Measurements from ENCODE around the gene CNIH3.
"Not testable (repeated sequence)": the region's sequence is repeated elsewhere in the genome, so short reads cannot be mapped to it uniquely, and the experiment has no call there.

Gene CNIH3

DNA sequence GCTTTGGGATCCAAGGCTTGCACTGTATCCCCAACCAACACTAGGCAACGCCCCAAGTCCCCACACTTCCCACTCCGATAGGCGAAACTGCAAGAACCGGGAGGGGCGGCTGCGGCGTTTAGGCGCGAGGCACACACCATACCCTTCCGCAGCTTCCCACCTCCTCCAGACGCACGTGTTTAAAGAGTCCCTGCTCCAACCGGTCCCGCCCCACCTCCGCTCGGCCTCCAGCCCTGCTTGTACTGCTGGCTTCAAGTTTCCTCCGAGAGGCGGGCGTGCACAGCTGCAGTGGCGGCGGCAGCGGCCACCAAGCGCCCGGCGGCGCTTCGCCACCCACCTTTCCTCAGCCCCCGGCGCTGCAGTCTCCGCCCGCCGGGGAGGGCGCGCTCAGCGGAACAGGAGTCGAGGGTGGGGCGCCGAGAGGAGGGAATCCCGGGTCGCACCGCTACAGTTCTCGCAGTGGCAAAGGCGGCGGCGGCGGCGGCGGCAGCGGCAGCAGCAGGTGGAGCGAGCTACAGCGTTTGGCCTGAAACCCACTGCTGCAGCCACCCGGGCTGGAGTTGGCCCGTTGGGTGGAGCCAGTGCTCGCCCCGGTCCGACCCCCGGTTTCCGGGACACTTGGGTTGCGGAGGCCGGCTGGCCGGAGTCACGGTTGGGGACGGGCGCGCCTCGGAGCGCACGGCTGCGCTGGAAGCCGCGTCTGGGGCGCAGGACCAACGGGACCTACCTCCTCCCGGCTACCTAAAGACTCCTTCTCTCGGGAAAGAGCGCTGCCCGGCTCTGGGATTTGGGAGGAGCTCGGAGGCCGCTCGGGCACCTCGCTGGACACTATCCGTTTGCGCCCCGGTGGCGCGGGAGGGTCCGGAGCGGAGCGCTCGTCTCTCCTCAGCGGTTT is at the start of gene CNIH3:
Gene CNIH3, plus strand, starts transcription at position 457 of the 895 bp plus-strand sequence. CDS start 858 bp downstream, outside the sequence.
- no peak for DNase-seq (ENCODE audit: low read depth in 2 of 3, low spot score in 1 of 3)

DNA sequence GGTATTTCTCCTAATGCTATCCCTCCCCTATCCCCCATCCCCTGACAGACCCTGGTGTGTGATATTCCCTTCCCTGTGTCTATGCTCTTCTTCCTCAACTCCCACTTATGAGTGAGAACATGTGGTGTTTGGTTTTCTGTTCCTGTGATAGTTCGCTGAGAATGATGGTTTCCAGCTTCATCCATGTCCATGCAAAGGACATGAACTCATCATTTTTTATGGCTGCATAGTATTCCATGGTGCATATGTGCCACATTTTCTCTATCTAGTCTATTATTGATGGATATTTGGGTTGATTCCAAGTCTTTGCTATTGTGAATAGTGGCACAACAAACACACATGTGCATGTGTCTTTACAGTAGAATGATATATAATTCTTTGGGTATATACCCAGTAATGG is 49.6 kb upstream of the CNIH3 start:
- not testable (repeated sequence) for DNase-seq (ENCODE audit: low read depth in 2 of 3, low spot score in 1 of 3)

DNA sequence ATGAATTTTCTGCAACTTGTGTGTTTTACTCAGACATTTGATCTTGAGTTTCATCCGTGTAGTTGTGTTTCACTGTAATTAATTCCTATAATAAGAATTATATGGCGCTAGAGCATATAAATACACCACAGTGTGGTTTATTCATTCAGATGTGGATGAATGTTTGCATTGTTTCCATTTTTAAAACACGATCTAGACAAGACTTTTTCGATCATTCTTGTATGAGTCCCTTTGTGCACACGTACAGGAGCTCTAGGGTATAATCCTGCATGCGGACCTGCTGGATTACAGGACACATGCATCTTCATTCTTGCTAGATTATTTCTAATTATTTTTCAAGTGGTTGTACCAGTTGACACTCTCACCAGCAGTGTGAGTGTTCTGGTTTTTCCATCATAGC is 46.8 kb upstream of the CNIH3 start:
- no peak for DNase-seq (ENCODE audit: low read depth in 2 of 3, low spot score in 1 of 3)

DNA sequence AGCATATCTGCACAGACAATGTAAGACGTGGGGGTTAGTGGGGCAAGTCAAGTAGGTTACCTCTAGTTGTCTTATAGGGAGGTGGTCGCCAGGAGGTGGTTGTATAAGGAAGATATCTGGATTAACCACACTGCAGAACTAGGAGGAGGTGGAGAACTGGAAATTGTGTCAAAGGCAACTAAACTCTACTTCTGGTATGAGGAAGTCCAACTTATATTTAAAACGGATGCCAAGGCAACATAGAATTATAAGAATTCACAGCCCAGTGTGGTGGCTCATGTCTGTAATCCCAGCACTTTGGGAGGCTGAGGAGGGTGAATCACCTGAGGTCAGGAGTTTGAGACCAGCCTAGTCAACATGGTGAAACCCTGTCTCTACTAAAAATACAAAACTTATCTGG is 44.1 kb upstream of the CNIH3 start:
- not testable (repeated sequence) for DNase-seq (ENCODE audit: low read depth in 2 of 3, low spot score in 1 of 3)

DNA sequence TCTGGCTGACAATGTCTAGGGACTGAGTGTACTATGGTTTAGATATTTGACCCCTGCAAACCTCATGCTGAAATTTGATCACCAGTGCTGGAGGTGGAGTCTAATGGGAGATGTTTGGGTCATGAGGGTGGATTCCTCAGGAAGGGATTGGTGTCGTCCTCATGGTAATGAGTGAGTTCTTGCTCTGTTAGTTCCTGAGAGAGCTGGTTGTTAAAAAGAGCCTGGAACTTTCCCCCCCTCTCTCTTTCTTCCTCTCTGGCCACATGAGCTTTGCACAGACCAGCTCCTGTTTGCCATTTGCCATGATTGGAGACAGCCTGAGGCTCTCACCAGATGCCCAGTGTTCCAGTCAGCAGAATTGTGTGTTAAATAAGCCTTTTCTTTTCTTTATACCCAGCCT is 36.6 kb upstream of the CNIH3 start:
- DNase-seq (ENCODE audit: low read depth in 2 of 3, low spot score in 1 of 3): no peak

DNA sequence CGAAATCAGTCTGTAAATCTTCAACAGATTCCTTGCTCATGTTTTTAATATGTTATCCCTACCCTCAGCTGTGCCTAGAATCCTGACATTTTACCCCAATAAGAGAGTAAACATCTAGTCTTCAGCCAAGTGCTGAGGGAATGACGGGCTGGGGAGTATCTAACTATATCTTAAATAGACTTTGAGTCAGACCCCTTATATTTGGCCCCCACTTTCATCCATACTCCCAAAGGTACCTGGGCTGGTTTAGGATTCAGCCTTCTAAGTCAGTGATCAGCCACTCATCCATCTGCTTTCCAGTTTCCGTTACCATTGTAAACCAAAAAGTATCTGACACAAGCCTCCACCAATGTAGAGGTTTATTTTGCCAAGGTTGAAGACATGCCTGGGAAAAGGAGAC is 36.1 kb upstream of the CNIH3 start:
- DNase-seq (ENCODE audit: low read depth in 2 of 3, low spot score in 1 of 3): no peak

DNA sequence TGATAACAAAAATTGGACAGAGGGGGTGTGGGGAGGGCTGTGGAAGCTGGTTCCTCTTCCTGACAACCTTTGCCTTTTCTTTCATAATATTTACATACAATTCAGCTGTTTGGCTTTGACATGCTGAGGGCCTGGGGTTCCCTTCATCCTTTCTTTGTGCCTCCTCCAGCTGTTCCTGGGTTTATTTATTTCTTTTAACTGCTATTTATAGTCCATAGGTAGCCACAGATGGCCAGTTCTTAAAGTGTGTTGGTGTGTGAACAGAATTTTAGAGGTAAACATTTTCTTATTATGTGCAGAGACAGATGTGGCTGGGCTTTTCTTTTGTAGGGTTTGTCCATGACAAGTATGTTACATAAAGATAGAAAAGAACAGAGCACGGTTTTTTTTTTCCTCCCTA is 34.1 kb upstream of the CNIH3 start:
- DNase-seq (ENCODE audit: low read depth in 2 of 3, low spot score in 1 of 3): no peak

DNA sequence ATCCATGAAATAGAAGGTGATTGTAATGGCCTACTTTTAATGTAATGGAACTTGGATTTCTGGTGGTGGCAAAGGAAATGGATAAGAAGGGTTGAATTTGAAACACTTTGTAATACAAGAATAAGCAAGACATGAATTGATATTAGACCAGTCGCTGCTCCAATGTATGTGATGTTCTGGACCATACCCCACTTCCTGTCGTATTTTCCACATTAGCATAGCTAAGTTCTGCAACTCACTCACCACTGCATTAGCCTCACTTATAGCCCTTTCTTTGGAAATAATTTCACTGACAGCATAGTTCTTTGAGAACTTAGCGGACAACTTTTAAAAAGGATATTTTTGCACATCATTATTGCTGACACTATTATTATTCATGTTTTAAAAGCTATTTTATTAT is 32.3 kb upstream of the CNIH3 start:
- no peak for DNase-seq (ENCODE audit: low read depth in 2 of 3, low spot score in 1 of 3)

DNA sequence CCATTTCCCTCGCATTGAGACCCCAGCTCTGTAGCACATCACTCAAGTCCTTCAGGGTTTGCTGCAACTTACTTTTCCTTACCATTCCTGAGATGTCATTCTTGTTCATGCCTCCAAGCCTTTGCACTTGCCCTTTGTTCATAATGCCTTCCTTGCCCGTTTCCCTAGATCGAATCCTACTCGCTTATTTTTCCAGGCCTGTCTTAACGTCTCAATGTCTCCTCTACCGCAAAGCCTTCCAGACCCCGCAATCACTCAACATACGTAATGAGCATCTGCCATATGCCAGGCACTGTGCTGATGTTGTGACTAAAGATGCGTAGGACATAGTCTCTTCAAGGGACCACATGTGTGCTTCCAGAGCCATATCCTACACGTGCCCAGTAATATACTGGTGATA is 31.1 kb upstream of the CNIH3 start:
- no peak for DNase-seq (ENCODE audit: low read depth in 2 of 3, low spot score in 1 of 3)

DNA sequence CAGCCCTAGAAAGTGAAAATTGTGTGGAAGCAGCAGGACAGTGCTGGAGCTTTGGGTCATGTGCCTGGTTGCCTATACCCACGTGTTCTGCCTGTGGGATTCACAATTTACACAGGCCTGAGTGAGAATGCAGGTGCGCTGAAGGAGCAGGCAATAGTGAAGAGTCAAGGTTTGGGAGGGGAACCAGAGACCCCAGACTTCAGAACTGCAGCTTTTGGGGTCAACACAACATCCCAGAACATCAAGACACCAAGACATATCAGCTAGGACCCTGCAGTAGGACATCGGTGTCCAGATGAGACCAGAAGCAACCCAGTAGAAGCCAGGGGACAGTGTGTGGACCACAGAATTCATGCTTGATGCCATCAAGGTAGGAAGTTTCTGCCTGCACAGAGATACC is 29.1 kb upstream of the CNIH3 start:
- no peak for DNase-seq (ENCODE audit: low read depth in 2 of 3, low spot score in 1 of 3)

DNA sequence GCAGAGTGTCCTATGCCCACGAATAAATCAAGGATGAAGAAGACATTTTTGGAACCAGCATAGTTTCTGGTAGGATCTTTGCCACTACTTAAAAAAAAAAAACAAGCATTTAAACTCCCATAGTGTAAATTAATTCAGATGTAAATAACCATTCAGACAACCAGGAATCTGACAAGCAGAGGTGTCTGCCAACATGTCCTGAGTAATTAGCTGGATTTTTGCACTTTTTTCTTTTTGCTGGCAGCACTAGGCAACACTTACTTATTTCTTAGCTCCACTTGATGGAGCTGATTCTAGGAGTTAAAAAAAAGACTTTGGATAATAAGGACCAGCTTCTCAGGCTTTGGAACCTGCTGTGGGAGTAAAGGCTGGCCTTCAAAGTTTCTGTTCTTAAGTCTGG is 27.6 kb upstream of the CNIH3 start:
- no peak for DNase-seq (ENCODE audit: low read depth in 2 of 3, low spot score in 1 of 3)

DNA sequence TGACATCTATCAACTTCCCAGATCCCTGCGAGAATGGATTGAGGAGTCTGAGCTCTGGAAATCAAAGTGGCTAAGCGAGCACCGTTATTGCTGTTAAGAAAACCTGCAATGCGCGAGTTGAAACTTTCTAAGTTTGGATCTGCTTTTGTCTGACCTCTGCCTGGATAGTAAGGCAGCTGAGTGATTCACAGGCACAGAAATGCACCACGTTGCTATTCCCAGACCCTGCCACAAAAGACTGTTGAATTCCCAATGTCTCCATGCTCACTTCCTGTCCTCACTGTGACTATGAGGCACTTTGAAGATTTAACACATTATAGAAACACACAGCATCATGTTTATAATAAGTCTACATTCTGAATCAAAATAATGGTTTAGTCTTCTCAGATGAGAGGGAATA is 27.1 kb upstream of the CNIH3 start:
- DNase-seq (ENCODE audit: low read depth in 2 of 3, low spot score in 1 of 3): no peak

DNA sequence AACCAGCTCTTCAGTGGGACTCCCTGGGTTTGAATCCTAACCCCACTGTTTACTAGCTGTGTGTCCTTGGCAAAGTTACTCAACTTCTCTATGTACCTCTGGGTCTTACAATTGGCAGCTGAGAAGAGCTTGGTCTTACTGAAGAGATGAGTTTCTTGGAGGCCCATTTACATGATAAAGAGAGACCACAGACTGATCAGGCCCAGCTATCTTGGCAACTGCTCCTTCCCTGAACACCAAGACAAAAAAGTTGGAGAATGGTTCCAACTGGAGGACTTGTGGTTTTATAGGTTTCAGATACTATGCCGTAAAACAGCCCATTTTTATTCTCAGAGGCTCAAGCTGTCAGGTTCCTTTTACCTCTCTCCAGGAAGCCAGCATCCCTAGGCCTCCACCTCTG is 24.8 kb upstream of the CNIH3 start:
- no peak for DNase-seq (ENCODE audit: low read depth in 2 of 3, low spot score in 1 of 3)

DNA sequence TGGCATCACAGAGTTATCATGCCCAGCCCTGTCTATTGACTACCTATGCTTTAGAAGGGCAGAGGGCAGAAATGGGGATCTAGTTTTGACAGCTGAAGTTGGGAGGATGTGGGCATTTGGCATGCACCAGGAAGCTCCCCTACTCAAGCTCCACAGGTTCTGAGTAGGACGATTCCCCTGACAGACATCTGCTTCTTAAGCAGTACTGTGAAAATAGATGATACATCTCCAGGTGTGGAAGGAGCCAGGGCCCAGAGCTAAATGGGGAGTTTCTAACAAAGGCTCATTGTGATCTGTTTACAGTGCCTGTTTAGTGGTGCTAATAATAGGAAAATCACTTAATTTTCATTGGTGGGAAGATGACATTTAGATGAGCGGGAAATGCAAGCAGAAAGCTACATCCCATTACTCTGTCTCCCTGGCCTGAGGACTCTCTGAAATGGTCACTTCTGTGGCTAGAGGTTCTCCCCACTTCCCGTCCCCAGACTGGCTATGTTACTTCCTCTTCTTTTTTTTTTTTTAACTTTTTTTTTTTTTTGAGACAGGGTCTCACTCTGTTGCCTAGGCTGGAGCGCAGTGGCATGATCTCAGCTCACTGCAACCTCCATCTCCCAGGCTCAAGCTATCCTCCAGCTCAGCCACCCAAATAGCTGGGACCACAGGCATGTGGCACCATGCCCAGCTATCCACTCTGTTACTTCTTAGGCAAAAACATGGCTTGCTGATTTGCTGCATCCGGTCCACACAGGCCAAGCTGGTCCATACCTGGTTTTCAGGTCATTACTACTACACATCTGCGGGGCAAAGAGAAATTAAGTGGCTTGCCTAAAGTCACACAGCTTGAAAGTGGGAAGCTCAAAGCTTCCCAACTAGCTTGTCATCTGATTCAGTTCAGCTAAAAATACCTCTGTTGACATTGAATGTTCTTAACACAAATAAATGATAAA is 23.2 kb upstream of the CNIH3 start:
- no peak for DNase-seq (ENCODE audit: low read depth in 2 of 3, low spot score in 1 of 3)

DNA sequence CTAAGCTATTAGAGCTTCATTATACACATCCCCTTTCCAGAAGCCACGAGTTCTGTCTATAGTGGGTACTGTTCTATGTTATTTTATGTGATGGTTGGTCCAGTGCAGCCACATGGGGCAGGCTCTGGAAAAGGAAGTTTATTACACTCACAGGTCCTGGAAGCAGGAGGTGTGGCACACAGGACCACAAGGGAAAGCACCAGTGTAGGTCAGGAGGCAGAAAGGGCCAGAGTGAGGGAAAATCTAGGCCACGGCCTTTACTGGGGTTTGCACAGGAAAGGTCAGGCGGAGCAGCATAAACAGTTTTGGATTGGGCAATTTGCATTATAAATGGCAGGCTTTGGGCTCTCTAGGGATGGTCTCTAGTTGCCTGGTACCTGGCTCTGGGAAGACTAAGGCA is 21.8 kb upstream of the CNIH3 start:
- no peak for DNase-seq (ENCODE audit: low read depth in 2 of 3, low spot score in 1 of 3)

DNA sequence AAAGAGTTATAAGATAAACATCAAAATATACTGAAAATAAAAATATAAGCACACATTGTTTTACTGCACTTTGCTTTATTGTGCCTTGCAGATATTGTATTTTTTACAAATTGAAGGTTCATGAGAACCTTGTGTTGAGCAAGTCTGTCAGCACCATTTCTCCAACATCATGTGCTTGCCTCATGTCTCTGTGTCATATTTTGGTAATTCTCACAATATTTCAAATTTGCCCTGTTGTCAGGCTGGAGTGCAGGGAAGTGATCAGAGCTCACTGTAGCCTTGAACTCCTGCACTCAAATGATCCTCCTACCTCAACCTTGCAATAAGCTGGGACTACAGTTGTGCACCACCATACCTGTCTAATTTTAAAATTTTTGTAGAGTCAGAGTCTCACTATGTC is 21.3 kb upstream of the CNIH3 start:
- no peak for DNase-seq (ENCODE audit: low read depth in 2 of 3, low spot score in 1 of 3)

DNA sequence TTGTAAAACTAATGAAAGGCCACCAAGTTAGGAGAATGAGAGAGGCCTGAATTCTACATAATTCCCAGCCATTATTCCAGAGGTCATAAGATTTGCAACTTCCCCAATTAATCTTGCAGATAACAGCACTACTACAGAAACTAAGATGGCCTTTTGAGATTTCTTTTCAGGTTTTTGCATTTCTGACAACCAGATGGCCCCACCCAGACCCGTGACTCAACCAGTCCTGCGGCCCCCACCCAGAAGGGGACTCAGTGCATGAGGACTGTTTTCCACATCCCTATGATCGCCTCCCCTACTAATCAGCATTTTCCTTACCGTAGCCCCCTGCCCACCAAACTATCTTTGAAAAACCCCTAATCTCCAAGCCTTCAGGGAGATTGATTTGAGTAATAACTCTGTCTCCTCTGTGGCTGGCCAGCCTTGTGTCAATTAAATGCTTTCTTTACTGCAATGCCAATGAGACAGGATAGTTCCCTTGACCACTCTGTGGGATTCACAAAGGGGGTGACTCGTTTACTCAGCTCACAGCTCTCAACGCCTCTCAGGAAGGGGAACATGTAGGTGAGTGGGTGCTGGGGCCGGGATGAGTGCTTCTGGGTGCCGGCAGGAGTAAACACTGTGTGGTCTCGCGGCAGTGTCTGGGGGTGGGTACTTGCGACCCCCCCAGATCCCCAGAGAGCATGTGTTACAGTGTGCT is 10.5 kb upstream of the CNIH3 start:
- DNase-seq (ENCODE audit: low read depth in 2 of 3, low spot score in 1 of 3): no peak

DNA sequence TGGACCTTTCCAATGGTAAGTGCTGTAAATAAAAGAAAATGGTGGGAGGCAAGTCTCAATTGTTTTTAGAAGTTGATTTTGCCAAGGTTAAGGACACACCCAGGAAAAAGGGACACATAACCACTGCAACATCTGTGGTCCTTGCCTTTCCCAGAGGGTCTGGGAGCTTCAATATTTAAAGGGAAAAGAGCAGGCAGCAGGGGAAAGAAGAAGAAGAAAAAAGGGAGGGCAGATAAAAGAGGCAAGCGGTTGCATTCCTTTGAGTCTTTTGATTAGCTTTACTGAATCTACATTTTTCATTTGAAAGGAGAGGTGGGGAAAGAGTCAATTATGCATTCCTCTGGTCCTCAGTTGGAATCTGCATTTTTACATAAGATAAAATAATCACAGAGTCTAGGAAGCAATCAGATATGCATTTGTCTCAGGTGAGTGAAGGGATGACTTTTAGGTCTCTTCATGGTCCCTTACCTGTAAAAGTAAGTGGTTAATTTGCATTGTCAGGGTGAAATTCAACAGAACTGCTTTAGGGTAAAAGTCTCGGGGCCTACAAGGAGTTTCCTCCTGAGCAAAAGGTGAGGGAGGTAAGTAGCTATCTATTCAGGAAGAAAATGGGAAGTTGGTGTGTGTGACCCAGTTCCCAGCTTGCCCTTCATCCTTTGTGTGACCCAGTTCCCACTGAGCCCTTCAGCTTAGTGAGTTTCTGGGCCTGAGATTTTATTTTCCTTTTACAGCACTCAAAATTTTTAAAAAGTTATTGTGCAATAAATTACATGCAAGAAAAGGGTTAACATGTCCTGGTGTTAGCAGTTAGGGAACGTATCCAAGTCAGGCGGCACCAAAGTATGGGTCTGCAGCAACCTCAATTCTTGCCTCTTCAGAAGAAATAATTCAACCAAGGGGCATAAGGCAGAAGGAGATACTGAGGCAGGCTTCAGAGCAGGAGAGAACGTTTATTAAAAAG is 8.6 kb upstream of the CNIH3 start:
- no peak for DNase-seq (ENCODE audit: low read depth in 2 of 3, low spot score in 1 of 3)

DNA sequence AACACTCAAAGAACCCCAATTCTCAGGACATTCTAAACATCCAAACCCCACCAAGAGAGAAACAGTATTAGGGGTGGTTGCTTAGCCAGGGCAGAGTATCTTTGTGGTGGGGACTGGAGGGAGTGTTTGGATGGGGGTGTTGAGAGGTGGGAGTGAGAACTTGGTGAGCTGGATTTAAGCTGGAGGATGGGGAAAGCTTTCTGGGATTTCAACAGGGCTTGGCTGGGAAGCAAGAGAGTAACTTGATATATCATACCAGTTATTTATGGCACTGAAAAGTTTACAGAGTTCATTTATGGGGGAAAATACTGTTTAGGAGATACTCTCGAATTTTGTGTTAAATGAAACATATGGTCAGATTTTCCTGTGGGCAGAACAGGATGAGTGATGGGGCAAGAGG is 6.8 kb upstream of the CNIH3 start:
- no peak for DNase-seq (ENCODE audit: low read depth in 2 of 3, low spot score in 1 of 3)

DNA sequence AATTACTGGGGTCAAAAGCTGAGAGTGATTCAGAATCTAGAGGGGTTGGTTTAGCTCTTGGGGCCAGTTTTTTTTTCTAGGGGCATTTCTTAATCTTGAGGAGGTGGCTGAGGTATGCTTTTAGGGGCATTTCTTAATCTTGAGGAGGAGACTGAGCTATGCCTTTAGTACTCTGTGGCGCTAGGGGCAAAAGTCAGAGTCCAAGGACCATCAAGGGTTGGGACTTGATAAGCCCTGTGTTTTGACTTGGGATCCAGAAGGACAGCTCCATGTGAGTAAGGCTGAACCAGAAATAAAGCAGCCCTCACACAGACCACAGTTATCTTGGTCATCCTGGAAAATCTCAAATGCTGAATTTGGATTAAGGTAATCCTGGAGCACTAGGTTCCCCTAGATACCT is 3.9 kb upstream of the CNIH3 start:
- no peak for DNase-seq (ENCODE audit: low read depth in 2 of 3, low spot score in 1 of 3)

All from stimulated activated CD4-positive, alpha-beta T cell treated with anti-CD3 and anti-CD28 coated beads, Interleukin-12 subunit alpha, Interleukin-12 subunit beta, amount 100 ng/mL, for 48 hours (primary cell).